ENCODE measurements around the gene TBC1D2B.

The TBC1D2B gene

DNA sequence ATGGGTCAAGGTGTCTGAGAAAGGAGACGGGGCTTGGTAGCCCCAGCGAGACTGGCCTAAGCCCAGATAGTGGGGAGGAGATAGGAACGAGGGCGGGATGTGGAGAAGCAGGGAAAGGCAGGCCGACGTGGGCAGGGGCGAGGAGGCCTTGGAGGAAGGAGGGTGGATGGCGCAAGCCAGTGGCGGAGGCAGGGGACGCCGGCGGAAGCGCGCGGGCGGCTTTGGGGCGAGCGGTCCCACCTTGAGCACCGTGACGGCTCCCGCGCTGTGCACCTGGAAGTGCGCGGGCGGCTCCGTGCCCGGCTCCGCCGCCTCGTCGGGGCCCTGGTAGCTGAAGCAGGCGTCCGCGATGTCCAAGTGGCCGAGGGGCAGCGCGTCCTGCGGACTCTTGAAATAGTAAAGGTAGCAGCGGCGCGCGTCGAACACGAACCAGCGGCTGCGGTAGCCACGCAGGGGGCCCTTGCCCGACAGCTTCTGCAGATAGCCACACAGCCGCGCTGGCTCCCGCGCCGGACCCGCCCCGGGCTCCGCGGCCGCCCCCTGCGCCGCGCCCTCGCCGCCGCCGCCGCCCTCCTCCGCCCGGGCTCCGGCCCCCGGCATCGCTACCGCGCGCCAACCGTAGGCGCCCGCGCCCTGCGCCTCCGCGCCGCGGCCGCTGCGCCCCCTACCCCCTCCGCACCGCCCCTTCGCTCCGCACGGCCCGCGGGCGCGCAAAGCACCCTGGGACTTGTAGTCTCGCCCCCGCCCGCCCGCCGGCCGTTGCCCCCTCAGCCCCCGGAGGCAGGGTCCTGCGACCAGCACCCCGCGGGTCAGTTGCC is at the start of gene TBC1D2B:
Gene TBC1D2B (minus strand): TSS at position 659 of the 818 bp plus-strand sequence. CDS start 59 bp downstream, at position 600.
- DNase-seq (ENCODE audit: low read depth), result peak; percentile 60

DNA sequence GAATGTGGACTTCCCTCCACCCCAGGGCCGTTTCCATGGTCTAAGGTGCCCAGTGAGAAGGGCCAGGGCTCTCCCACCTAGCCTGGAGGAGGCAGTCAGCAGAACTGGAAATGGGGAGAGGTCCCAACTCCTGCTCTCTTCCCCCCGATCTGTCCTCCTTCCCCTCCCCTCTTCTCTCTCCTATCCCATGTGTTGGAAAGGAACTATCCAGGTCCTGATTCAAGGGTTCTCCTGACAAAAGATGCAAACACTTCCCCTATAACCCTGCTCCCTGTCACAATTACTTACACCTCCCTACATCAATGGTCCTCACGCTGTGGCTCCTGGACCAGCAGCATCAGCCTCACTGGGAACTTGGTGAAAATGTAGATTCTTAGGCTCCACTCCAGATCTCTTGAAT is 47.8 kb upstream of the TBC1D2B start:
- no peak for DNase-seq (ENCODE audit: low read depth)

DNA sequence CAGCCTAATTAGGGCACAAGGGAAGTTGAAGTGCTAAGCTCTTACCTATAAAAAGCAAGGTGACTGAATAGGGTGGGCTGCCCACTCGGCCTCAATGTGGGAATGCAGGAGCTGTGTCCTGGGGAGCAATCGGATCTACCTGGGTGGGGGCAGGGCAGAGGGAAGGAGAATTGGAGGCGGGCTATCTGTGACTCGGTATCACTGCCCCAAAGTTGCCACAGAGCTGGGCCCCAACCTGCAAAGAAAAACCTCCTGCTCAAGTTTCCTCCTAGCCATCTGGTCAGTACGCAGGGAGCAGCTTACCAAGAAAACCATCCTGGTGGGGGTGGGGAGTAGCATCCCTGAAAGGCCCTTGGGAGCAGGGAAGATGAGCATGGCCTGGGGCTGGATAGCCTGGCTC is 43.0 kb upstream of the TBC1D2B start:
- no peak for DNase-seq (ENCODE audit: low read depth)

DNA sequence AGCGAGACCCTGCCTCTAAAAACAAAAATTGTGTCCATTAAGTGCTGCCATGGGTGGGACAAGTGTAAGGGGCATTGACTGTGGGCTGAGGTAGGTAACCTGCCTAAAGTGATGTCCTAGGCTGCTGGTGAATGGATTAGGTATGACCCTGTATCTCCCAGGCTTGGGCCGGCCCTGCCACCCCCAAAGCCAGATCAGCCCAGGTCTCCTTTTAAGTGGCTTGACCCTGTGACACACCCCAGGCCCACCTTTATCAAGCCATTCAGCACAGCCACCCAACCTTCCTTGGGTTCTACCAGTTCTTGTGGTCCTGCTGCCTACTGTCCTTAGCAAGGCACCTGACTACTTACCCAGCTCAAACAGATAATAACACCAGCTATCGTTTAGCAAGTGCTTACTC is 35.0 kb upstream of the TBC1D2B start:
- no peak for DNase-seq (ENCODE audit: low read depth)

DNA sequence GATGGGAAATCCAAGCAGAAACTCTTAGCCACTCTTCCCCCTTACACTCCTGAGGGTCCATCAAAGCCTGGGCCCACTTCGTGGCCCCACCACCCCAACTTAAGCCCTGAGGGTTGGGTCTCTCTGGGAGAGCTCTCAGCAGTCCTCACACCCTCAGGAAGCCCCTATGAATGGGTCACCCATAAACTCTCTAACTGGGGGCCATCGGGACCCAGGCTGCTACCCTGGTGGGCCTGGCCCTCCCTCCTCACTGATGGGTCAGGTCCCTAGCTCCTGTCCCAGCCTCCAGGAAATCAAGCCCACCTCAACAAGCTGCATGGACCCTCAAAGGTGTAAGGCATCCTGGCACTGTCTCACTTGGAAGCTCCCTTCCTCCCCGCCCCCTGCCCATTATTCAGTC is 34.3 kb upstream of the TBC1D2B start:
- DNase-seq (ENCODE audit: low read depth), result no peak

DNA sequence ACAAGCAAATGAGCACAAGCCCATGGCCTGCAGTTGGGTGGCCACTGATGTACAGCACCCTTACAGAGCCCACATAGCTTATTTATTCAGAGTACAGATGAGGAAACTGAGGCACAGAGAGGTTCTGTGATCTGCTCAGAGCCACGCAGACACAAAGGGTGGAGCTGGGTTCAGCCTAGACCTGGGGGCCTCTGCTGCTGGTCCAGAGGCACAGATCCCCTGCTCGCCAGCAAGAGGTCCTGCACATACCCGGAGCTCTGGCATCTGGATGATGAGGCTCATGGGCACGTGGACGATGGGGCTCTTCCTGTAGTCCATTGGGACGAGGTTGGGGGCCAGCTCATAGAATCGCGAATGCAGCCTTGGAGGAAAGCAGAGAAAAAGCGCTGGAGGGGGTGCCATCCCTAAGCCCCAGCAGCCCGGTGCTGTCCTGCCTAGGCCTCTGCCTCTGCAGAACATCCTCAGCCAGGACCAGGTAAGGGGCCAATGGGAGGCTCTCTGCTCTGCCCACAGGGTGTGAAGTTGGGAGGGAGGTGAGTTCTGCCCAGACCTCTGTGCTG is 33.5 kb upstream of the TBC1D2B start:
- no peak for DNase-seq (ENCODE audit: low read depth)

DNA sequence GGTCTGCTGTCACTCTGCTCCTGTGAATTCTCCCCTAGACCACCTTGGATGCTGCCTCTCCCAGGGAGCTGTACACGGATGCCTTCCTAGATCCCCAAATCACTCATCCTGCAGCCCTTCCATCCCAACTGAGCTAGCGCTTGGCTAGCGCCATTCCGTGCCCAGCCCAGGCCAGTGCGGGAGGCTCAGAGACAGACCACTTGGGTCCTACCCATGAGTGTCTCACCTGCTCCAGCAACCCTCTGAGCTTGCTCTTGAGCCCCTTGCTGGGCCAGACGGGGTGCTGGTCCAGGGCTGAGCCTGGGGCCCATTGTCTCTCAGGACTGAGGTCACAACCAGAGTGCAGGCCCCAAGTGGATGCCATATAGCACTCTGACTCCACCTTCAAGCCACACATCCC is 32.6 kb upstream of the TBC1D2B start:
- no peak for DNase-seq (ENCODE audit: low read depth)

DNA sequence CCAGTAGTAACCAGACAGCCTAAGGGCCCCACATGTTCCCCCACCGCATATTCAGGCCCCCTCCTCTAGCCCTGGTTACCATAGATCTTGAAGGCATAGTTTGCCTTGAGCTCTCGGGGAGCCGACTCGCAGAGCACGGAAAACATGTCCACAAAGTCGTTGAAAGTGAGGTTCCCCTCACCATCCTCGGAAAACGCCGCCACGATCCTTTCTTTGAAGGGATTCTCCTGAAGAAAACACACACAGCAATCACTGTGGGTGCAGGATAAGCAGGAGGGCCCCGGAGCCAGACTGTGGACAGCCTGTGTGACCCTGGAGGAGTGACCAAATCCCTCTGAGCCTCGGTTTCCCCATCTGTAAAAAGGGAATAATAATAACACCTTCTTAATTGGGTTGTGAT is 31.6 kb upstream of the TBC1D2B start:
- DNase-seq (ENCODE audit: low read depth), result no peak

DNA sequence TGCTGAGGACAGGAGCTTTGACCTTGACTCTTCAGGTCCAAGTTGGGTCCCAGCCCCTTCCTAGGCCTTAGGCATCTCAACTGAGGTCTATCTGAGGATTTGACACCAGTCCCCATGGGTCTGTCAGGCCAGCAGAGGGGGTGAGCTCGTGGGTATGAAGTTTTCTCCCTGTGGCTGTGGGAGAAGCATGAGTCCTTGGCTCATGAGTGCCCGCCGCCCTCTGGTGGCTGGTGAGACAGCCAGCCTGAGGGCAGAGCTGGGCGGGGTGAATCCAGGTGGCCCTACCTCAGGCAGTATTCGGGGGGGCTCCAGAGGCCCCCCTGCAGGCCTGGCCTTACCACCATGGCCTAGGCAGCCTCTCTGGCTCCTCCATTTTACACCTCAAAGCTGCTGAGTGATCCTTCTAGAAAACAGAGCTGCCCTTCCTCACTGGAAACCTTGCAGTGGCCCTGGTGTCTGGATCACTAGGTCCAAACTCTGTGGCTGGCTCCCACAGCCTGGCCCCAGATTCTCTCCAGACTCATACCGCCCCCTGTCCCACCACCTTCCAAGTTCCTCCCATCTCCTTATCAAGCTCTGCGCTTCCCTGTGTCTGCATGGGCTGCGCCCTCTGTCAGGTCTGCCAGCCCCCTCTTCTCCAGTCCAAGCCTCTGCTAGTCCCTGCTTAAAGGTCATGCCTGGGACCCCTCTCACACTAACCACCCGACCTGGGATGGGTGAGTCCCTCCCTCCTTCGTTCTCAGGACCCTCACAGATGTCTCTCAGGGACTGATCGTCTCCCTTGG is 31.0 kb upstream of the TBC1D2B start:
- peak; percentile 68 for DNase-seq (ENCODE audit: low read depth)

DNA sequence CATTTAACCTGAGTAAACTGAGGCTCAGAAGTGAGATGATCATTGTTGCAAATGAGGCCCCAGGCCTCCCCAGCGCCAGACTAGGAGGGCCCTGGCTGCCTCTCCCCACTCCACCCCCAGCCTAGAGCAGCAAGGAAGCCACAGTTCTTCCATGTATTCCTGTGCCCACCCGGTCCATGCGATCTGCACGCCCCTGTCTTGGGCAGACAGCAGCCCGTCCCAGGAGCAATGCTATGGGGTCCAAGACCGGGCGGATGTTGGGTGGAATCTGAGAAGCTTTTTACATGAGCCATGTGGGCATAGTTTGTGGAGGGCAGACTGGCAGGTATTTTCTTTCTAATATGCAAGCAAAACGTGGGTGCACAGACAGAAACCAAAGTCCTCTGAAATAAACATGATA is 30.0 kb upstream of the TBC1D2B start:
- DNase-seq (ENCODE audit: low read depth), result no peak

DNA sequence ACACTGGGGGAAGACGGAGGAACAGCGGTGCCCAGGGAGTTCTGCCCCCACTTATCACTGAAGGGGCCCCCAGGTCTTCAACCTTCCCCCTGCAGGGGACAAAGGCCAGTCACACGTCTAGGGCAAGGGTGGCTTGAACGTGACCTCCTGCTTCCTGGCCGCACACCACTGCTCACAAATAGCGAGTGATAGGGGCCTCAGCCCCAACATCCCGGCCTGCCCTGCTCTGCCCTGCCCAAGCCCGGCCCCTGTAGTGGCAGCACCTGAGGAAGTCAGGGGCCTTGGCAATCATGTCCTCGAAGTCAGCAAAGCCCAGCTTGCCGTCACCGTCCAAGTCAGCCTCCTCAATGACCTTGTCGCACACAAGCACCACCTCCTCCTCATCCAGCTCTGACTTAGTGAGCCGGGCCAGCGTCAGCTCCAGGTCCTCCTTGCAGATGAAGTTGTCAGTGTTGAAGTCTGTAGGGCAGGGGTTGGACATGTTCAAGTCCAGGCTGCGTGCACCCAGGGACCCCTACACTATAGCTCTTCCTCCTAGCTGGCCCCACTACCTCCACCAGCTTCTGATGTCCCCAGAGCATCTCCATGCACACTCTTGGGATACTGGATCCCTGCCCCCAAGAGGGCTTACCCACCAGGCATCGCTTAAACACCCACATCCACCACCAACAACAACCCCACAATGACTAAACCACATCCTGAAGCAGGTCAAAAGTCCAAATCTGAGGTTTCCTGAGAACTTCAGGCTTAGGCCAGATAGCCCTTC is 28.1 kb upstream of the TBC1D2B start:
- DNase-seq (ENCODE audit: low read depth), result no peak

DNA sequence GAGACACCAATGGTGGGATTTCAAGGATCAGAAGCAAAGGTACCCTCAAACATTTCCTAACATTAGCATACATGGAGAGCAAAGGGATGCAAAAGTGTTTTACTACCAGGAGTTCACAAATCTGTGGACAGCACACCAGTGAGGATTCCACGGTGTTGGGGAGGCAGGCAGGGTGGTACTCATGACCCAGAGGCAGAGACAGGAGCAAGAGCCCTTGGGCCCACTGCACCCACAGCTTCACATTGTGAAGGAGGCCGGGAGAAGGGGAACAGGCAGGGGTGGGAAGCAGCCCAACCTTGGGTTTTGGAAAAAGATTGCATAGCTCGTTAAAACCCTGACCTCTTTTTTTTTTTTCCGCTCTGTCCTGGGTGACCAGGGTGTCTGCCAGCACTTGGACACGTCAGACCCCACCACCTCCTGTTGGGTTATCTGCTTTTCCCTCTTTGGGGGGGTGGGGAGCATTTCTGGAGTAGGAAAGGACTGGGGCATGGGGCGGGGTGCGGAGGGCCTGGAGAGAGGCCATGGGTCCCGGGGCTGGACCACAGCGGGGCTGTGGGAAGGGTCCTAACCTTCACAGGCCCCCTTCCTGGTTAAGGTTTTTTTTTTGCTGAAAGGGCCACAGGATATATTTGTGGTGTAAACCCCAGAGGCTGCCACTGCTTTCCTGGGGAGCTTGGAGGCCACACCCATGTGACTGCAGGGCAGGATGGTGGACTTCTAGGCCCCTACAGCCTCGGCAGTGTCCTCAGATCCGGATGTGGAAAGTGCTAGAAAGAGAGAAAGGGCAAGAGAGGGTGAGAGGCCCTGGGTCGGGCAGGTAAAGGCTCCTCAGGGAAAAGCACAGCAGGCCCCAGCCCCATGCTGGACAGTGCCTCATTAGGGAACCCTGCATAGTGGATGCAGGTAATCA is 27.3 kb upstream of the TBC1D2B start:
- no peak for DNase-seq (ENCODE audit: low read depth)

DNA sequence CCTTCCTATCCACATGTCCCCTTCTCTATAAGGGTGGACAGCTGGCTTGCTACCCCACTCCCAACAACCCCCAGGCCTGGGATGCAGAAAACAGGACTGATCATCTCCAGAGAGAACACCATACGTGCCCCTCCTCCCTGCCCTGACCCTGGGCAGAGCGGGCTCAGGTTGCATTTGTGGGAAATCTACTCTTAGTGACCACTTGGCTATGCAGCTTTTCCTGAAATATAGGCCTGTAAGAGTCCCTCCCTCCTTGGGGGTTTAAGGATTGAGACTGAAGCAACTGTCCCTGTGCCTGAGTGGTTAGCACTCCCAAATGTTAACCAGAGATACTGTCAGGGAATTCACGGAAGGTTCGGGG is 26.6 kb upstream of the TBC1D2B start:
- DNase-seq (ENCODE audit: low read depth), result no peak

DNA sequence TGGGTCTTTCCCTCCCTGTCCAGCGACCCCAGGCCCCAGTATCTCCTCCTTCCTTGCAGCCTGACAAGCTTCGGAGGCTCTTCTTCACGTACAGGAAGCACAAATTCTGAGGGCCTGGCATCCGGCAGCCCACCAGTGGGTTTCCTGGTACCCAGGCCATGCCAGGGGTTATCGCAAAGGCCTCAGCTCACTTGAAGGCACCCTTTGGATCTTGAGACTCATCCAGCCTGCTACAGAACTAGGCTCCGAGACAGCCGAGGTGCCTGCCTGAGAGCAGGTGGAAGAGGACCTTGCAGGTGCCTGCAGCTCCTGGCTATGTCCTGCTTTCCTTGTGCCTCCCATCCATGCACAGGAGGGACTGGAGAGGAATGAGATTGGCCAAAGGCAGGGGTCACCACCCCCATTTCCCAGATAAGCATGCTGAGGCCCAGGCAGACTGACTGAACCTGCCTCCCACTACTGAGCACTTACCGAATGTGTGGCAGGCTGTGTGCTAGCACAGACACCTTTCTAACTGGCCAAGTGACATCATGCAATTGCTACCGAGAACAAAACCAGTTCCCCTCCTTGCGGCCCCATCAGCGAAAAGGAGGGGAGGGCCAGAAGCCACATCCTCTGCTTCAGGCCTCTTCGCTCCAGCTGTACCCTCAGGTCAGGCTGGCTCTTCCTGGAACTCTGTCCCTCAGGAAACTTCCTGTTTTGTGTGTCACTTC is 26.1 kb upstream of the TBC1D2B start:
- DNase-seq (ENCODE audit: low read depth), result peak; percentile 15

DNA sequence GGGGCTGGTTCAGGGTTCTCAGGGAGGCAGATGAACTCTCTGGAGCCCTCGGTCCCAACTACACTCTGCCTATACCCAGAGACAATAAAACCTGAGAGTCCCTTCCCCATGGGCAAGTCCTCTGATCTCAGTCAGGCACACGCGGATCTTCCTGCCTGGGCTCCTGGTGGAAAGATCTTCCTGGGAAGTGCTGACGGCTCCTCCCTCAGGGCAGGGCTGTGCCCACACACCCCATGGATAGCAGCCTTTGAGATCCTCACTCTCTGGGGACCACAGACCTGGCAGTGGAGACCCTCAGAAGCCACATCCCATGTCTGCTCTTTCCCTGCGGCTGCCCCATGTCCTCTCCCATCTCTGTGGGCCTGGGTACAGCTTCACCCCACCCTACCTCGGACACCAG is 25.2 kb upstream of the TBC1D2B start:
- no peak for DNase-seq (ENCODE audit: low read depth)

DNA sequence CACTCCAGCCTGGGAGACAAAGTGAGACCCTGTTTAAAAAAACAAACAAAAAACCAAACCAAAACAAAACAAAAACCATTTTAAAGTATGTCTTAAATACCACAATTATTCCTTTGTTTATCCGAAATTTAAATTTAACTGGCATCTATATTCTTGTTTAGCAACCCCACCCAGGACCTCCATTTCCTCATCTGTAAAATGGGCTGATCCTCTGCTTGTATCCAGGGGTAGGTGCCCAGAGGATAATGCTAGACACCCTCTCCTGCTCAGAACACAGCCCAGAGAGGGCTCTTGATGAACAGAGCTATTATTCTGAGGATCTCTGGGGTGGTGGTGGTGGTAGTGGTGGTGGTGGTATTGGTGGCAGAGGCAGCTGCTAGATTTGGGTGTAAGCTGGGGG is 24.7 kb upstream of the TBC1D2B start:
- DNase-seq (ENCODE audit: low read depth), result no peak

DNA sequence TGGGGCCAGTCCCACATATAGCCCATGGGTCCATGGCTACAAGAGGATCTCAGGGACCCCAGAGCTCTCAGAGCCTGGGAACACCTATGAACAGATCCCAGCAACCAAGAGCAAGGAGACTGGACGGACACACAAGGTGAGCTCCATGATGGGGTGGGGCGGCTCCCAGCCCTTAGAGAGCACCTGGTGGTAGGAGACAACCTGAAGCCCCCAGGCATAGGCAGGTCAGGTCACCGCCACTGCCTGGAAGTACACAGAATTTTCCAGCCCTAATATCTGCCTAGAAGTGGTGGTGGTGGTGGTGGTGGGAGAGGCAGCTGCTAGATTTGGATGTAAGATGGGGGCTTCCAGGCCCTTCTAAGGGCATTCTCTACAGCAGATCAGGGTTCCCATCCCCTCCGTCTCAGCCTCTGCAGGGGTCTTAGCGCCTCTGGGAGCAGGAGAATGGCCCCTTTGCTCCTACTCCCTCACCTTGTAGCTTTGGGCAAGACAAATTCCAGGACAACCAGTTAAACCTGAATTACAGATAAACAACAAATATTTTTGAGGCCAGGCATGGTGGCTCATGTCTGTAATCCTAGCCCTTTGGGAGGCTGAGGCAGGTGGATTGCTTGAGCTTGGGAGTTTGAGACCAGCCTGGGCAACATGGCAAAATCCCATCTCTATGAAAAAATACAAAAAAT is 24.1 kb upstream of the TBC1D2B start:
- no peak for DNase-seq (ENCODE audit: low read depth)

DNA sequence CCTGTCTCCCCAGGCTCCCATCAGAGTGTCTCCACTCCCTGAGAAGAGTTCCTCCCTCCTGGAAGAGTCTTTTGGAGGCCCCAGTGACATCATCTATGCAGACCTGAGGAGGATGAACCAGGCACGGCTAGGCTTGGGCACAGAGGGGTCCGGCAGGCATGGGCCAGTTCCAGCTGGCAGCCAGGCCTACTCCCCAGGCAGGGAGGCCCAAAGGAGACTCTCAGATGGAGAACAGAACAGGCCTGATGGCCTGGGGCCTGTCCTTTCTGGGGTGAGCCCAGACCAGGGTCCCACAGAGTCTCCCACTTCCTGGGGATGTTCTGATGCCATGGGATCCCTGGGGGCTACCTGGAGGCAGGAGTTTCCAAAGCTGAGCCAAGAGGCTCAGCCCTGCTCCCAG is 23.4 kb upstream of the TBC1D2B start:
- no peak for DNase-seq (ENCODE audit: low read depth)

DNA sequence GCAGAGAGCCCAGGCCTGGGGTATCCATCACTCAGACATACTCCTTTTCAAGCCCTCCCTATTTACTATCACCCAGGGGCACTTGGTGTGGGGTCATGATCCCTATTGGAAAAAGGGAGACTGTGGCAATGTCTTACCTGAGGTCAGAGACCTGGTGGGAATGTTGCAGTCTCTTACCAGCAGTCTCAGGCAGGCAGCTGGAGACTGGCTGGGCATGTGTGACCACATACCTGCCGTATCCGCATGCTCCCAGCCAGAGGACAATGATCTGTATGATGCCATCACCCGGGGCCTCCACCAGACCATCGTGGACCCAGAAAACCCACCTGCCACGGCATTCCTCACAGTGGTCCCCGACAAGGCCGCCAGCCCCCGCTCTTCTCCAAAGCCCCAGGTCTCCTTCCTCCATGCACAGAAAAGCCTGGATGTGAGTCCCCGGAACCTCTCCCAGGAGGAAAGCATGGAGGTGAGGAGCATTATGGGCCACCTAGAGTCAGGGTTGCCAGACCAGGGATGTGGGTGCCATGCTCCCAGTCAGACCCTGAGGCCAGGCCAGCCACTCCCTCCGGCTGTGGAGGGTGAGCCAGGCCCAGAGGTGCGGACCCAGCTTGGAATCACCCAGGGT is 20.7 kb upstream of the TBC1D2B start:
- DNase-seq (ENCODE audit: low read depth), result no peak

DNA sequence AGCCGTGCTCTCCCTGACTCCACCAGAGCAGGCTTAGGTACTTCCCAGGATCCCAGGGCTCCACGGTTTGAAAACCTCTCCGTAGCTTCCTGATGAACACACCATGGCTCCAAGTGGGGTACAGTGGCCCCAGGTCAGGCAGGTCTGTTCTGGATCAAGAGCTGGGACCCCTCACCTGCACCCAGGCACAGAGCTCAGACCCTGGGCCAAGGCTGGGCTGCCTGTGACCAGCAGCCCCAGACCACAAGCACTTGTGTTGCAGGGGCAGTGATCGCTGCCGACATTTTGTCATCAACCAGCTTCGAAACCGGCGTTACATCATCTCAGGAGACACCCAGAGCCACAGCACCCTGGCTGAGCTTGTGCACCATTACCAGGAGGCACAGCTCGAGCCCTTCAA is 20.2 kb upstream of the TBC1D2B start:
- no peak for DNase-seq (ENCODE audit: low read depth)
